Vagina (tissue), 2 donors: ENCODE measurements around the gene SEMA4G. TPM values are rescaled to one million over a fixed set of nuclear protein-coding genes. Genes with fewer than 3 reads are reported as not detected.

ENCODE experiments used
- DNase-seq, 2 donors: peaks; one replicate each; pipeline ENCODE4 v3.0.0-alpha.2; 2017; ENCODE audit errors: extremely low spot score in 2 of 2
- H3K27ac ChIP-seq: fragments of 200-600 bp; sonication (generic); one replicate; pipeline ENCODE4 v1.5.1; 2019
- H3K27me3 ChIP-seq: fragments of 200-600 bp; sonication (generic); one replicate; pipeline ENCODE4 v1.5.1; 2019
- H3K36me3 ChIP-seq, 2 donors: fragments of 200-600 bp; sonication (generic); one replicate each; pipeline ENCODE4 v1.5.1; 2017 to 2019
- H3K4me1 ChIP-seq: fragments of 200-600 bp; sonication (generic); one replicate; pipeline ENCODE4 v1.5.1; 2019
- H3K4me3 ChIP-seq, 2 donors: fragments of 200-600 bp; sonication (generic); 1 replicate in 1 of 2; 2 replicates in 1 of 2; pipeline ENCODE4 v1.5.1; 2016 to 2019
- H3K9me3 ChIP-seq: fragments of 200-600 bp; sonication (generic); one replicate; pipeline ENCODE4 v1.5.1; 2019
- CTCF ChIP-seq, 3 experiments: fragments of 450-650 bp in 2 of 3; fragments of 200-600 bp in 1 of 3; sonication (generic) in 1 of 3; IDR thresholded peaks; one replicate each; pipeline ENCODE4 v1.5.1; 2017 to 2019; ENCODE audit warnings: antibody characterized with exemption in 3 of 3, mild to moderate bottlenecking in 2 of 3, moderate library complexity in 2 of 3
- POLR2A ChIP-seq, 2 donors: fragments of 450-650 bp; IDR thresholded peaks; one replicate each; pipeline ENCODE4 v1.6.1; 2017; ENCODE audit warnings: antibody characterized with exemption in 2 of 2, mild to moderate bottlenecking in 2 of 2, moderate library complexity in 2 of 2
- POLR2AphosphoS5 ChIP-seq, 2 donors: sonication (generic); formaldehyde crosslinking; IDR thresholded peaks; one replicate each; pipeline ENCODE4 v1.9.0; 2017; ENCODE audit warnings: antibody characterized with exemption in 2 of 2, mild to moderate bottlenecking in 2 of 2, low read depth in 1 of 2; ENCODE audit not compliant: insufficient read depth in 1 of 2
- intact Hi-C: fragments of 100-400 bp; cut with DNase I; formaldehyde crosslinking; loops from one replicate; pipeline ENCODE4 v1.15.1; 2023
- total RNA-seq: library from RNA; depleted of rRNA; stranded (reverse); fragments of >200 nt; gene quantifications from one replicate; pipeline ENCODE4 v1.2.3, GENCODE V29; 2016

Gene SEMA4G
- total RNA-seq, 1 donor from 2014 or later, result 6.4 TPM

- intact Hi-C loops, result no loop called here
- no peak for DNase-seq
- Histone ChIP-seq H3K4me3 (no peak overlapping the region), H3K9me3 (no peaks in the 10 kb centered on the region), H3K36me3 (peaks cover 2 to 36% of the 10 kb centered on the region in 2 donors), H3K27me3 (no peaks in the 10 kb centered on the region), H3K4me1 (peaks cover 20% of the 10 kb centered on the region), H3K27ac (no peak overlapping the region)
- TF ChIP-seq CTCF (IDR thresholded peaks at IDR 0.05), result no peak
- no peak for TF ChIP-seq POLR2A (IDR thresholded peaks at IDR 0.05)
- peak in 1 of 2 donors; percentile 28 for TF ChIP-seq POLR2AphosphoS5 (IDR thresholded peaks at IDR 0.05; ENCODE audit: insufficient read depth in 1 of 2, low read depth in 1 of 2)
Observed at GRCh38 chr10:101007099-101007711, 37.9 kb downstream of the SEMA4G start.

GRCh38 chr10:101007915-101008822 lies 38.9 kb downstream of the SEMA4G start:
- Histone ChIP-seq H3K9me3 (no peaks in the 10 kb centered on the region), H3K4me1 (peaks cover 22% of the 10 kb centered on the region), H3K27me3 (no peaks in the 10 kb centered on the region), H3K36me3 (peaks cover 2 to 34% of the 10 kb centered on the region in 2 donors), H3K27ac (peak overlapping the region; percentile 56), H3K4me3 (no peak overlapping the region)
- intact Hi-C loops, result no loop called here
- no peak for DNase-seq
- TF ChIP-seq CTCF (IDR thresholded peaks at IDR 0.05) (no peak), POLR2AphosphoS5 (IDR thresholded peaks at IDR 0.05; ENCODE audit: insufficient read depth in 1 of 2, low read depth in 1 of 2) (no peak), POLR2A (IDR thresholded peaks at IDR 0.05) (no peak)

GRCh38 chr10:101008823-101009423 lies 39.6 kb downstream of the SEMA4G start:
- Histone ChIP-seq H3K9me3 (no peaks in the 10 kb centered on the region), H3K27me3 (no peaks in the 10 kb centered on the region), H3K4me1 (peaks cover 27% of the 10 kb centered on the region), H3K36me3 (peaks cover 2 to 27% of the 10 kb centered on the region in 2 donors), H3K27ac (no peak overlapping the region), H3K4me3 (no peak overlapping the region)
- intact Hi-C loops, result no loop called here
- no peak for DNase-seq
- TF ChIP-seq POLR2A (IDR thresholded peaks at IDR 0.05), result no peak

GRCh38 chr10:101010329-101010728 lies 41.0 kb downstream of the SEMA4G start:
- no peaks in the 10 kb centered on the region for H3K27me3 ChIP-seq
- intact Hi-C loops, result no loop called here
- H3K9me3 ChIP-seq, result no peaks in the 10 kb centered on the region
- H3K4me3 ChIP-seq, result no peak overlapping the region
- DNase-seq, result no peak
- H3K4me1 ChIP-seq, result peaks cover 27% of the 10 kb centered on the region
- peaks cover 2 to 21% of the 10 kb centered on the region in 2 donors for H3K36me3 ChIP-seq
- TF ChIP-seq POLR2AphosphoS5 (IDR thresholded peaks at IDR 0.05; ENCODE audit: insufficient read depth in 1 of 2, low read depth in 1 of 2) (no peak), CTCF (IDR thresholded peaks at IDR 0.05) (no peak)
- no peak overlapping the region for H3K27ac ChIP-seq

GRCh38 chr10:101011517-101012423 lies 42.5 kb downstream of the SEMA4G start:
- Histone ChIP-seq H3K4me1 (peaks cover 27% of the 10 kb centered on the region), H3K4me3 (no peak overlapping the region), H3K9me3 (no peaks in the 10 kb centered on the region), H3K27me3 (no peaks in the 10 kb centered on the region), H3K36me3 (peaks cover 0 to 7% of the 10 kb centered on the region in 2 donors), H3K27ac (no peak overlapping the region)
- intact Hi-C loops, result loop anchor here (2.0 kb wide), 1 partner anchor 15 kb away; no protein-coding TSS in a partner anchor
- TF ChIP-seq CTCF (IDR thresholded peaks at IDR 0.05) (no peak), POLR2A (IDR thresholded peaks at IDR 0.05) (no peak), POLR2AphosphoS5 (IDR thresholded peaks at IDR 0.05; ENCODE audit: insufficient read depth in 1 of 2, low read depth in 1 of 2) (no peak)
- no peak for DNase-seq
